HL-60 (cell line): ENCODE measurements around the gene RBFOX2.

Experiments
- DNase-seq, 2 experiments: peaks; one replicate each; pipeline ENCODE4 v3.0.0-alpha.2; 2010 to 2020; ENCODE audit warnings: low read depth in 1 of 2, low spot score in 1 of 2
- H3K27ac ChIP-seq: fragments of 250-450 bp; sonication (Bioruptor Pico); replicated peaks from 2 replicates; pipeline ENCODE4 v1.5.1; 2020; ENCODE audit warnings: mild to moderate bottlenecking, moderate library complexity
- H3K27me3 ChIP-seq: fragments of 250-450 bp; sonication (Bioruptor Pico); 2 replicates; pipeline ENCODE4 v1.5.1; 2021; ENCODE audit warnings: mild to moderate bottlenecking, moderate library complexity; ENCODE audit not compliant: insufficient read depth, poor library complexity, severe bottlenecking
- H3K4me3 ChIP-seq: replicated peaks from 2 replicates; pipeline ENCODE4 v1.5.1; 2011; ENCODE audit warnings: mild to moderate bottlenecking, control low read depth, low read length; ENCODE audit not compliant: insufficient read depth
- GABPA ChIP-seq: IDR thresholded peaks from 2 replicates; pipeline ENCODE4 v1.6.1; 2012; ENCODE audit warnings: low read depth
- POLR2AphosphoS5 ChIP-seq: IDR thresholded peaks from 2 replicates; pipeline ENCODE4 v1.6.1; 2012; ENCODE audit warnings: low read depth
- SPI1 ChIP-seq: IDR thresholded peaks from 2 replicates; pipeline ENCODE4 v1.6.1; 2012; ENCODE audit warnings: low read depth, mild to moderate bottlenecking, borderline replicate concordance
- TF ChIP-seq, protein P1 (sequence below): IDR thresholded peaks from one replicate; pipeline ENCODE4 v1.5.1; 2011; ENCODE audit warnings: low read length, control low read depth, inconsistent platforms; ENCODE audit not compliant: insufficient read depth
- TF ChIP-seq, protein P2 (sequence below): IDR thresholded peaks from 2 replicates; pipeline ENCODE4 v1.6.1; 2012; ENCODE audit warnings: low read depth; ENCODE audit not compliant: insufficient replicate concordance

Gene RBFOX2

DNA sequence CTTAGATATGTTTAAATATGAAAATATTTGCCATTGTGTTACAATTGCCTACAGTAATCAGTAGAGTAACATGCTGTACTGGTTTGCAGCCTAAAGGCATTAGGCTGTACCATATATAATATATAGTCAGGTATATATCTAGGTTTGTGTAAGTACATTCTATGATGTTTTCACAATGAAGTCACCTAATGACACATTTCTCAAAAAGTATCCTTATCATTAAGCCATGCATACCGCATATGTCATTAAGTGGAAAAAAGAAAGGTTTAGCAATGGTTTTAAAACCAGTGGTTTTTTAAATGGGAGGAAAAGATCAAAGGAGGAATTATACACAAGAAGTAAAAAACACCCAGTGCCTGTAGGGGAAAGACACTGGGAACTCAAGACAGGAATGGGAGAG lies 122.7 kb downstream of the RBFOX2 start:
- Histone ChIP-seq H3K27me3 (peaks cover 12% of the 10 kb centered on the region), H3K27ac (no peak overlapping the region), H3K4me3 (no peak overlapping the region)
- TF ChIP-seq, protein P1, sequence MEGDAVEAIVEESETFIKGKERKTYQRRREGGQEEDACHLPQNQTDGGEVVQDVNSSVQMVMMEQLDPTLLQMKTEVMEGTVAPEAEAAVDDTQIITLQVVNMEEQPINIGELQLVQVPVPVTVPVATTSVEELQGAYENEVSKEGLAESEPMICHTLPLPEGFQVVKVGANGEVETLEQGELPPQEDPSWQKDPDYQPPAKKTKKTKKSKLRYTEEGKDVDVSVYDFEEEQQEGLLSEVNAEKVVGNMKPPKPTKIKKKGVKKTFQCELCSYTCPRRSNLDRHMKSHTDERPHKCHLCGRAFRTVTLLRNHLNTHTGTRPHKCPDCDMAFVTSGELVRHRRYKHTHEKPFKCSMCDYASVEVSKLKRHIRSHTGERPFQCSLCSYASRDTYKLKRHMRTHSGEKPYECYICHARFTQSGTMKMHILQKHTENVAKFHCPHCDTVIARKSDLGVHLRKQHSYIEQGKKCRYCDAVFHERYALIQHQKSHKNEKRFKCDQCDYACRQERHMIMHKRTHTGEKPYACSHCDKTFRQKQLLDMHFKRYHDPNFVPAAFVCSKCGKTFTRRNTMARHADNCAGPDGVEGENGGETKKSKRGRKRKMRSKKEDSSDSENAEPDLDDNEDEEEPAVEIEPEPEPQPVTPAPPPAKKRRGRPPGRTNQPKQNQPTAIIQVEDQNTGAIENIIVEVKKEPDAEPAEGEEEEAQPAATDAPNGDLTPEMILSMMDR: no peak
- TF ChIP-seq, protein P2, sequence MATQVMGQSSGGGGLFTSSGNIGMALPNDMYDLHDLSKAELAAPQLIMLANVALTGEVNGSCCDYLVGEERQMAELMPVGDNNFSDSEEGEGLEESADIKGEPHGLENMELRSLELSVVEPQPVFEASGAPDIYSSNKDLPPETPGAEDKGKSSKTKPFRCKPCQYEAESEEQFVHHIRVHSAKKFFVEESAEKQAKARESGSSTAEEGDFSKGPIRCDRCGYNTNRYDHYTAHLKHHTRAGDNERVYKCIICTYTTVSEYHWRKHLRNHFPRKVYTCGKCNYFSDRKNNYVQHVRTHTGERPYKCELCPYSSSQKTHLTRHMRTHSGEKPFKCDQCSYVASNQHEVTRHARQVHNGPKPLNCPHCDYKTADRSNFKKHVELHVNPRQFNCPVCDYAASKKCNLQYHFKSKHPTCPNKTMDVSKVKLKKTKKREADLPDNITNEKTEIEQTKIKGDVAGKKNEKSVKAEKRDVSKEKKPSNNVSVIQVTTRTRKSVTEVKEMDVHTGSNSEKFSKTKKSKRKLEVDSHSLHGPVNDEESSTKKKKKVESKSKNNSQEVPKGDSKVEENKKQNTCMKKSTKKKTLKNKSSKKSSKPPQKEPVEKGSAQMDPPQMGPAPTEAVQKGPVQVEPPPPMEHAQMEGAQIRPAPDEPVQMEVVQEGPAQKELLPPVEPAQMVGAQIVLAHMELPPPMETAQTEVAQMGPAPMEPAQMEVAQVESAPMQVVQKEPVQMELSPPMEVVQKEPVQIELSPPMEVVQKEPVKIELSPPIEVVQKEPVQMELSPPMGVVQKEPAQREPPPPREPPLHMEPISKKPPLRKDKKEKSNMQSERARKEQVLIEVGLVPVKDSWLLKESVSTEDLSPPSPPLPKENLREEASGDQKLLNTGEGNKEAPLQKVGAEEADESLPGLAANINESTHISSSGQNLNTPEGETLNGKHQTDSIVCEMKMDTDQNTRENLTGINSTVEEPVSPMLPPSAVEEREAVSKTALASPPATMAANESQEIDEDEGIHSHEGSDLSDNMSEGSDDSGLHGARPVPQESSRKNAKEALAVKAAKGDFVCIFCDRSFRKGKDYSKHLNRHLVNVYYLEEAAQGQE: no peak
- TF ChIP-seq SPI1 (no peak), POLR2AphosphoS5 (no peak), GABPA (no peak)
- DNase-seq: no peak

DNA sequence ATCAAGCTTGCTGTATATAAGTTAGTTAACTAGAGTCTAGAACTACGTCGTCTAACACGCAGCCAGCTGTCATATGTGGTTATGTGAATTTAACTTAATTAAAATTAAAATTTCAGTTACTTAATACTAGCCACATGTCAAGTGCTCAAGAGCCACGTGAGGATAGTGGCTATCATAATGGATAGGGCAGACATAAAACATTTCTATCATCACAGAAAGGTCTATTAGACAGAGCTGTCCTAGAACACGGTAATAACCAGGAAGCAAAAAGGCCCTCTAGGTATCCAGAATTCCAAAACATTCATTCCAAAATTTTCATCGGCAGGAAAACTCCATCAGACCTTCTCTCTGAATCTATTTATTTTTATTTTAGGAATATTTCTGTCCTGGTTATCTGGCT lies 123.9 kb downstream of the RBFOX2 start:
- no peak overlapping the region for H3K27ac ChIP-seq
- TF ChIP-seq, protein P2: no peak
- TF ChIP-seq, protein P1: no peak
- no peak for TF ChIP-seq GABPA
- TF ChIP-seq SPI1: no peak
- no peak for TF ChIP-seq POLR2AphosphoS5
- H3K4me3 ChIP-seq: no peak overlapping the region
- H3K27me3 ChIP-seq: peaks cover 7% of the 10 kb centered on the region
- DNase-seq: no peak

DNA sequence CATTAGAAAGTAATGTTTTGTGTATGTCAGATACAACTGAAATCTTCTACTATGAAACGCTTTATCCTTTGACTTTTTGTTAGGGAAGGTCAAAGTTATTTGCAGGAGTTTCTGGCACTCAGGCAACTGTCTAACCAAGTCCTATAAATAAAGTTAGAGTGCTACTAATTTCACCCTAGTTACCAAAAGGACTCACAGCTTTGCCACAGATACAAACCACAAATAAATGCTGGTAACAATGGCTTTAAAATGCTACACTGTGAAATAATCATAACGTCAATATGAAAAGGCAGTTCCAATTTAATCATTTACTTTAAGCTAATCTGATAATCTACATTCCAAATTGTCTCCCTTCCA lies 124.3 kb downstream of the RBFOX2 start:
- Histone ChIP-seq H3K4me3 (no peak overlapping the region), H3K27ac (no peak overlapping the region), H3K27me3 (peaks cover 7% of the 10 kb centered on the region)
- TF ChIP-seq SPI1: no peak
- TF ChIP-seq GABPA: no peak
- no peak for TF ChIP-seq POLR2AphosphoS5
- TF ChIP-seq, protein P1: no peak
- TF ChIP-seq, protein P2: no peak
- DNase-seq: no peak
